ENCODE data around the gene CCDC138.

Gene CCDC138

DNA sequence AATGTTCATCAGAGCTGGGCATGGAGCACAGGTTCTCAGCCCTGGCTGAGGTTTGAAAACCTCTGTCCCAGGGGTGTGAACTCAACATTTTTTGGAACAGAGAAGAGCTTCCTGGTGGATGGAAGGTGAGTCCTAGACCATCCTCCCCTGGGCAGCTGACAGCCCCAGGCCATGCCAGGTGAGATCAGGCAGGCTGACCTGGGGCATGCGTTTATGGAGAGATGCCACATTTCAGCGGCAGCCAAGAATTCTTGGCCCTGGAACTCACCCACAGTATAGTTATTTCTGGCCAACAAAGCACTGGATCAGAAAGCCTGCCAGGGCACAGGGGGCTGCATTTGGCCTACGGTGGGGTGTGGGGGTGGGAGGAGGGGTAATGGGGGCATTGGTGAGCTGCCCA lies 118.6 kb downstream of the CCDC138 start:
- peaks cover 13% of the 10 kb centered on the region for H3K9me3 Mint-ChIP-seq
- peaks cover 38% of the 10 kb centered on the region for H3K36me3 Mint-ChIP-seq
- no peaks in the 10 kb centered on the region for H3K4me1 Mint-ChIP-seq
- no peaks in the 10 kb centered on the region for H3K27me3 Mint-ChIP-seq
- no peak overlapping the region for H3K27ac Mint-ChIP-seq
- H3K4me3 Mint-ChIP-seq, result no peak overlapping the region

DNA sequence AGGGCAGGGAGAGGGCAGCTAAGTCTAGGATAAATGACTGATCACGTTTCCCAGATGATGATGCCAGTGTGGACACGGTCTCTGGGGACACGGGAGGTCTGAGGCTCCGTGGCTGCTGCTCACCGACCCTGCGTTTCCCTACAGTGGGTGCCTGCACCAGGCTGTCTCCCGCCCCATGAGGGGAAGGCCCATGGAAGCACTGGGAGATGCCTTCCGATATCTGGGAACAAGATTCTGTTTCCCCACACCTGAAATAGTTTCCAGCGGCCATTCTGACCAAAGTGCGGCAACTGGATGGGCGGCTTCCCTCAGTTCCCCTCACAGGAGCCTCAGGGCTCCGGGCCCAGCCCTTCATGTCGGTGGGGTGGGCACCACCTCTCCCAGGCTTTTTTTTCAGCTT lies 119.3 kb downstream of the CCDC138 start:
- Mint-ChIP-seq H3K4me3 (no peak overlapping the region), H3K36me3 (peaks cover 32% of the 10 kb centered on the region), H3K27me3 (no peaks in the 10 kb centered on the region), H3K4me1 (no peaks in the 10 kb centered on the region), H3K27ac (no peak overlapping the region), H3K9me3 (peaks cover 13% of the 10 kb centered on the region)

DNA sequence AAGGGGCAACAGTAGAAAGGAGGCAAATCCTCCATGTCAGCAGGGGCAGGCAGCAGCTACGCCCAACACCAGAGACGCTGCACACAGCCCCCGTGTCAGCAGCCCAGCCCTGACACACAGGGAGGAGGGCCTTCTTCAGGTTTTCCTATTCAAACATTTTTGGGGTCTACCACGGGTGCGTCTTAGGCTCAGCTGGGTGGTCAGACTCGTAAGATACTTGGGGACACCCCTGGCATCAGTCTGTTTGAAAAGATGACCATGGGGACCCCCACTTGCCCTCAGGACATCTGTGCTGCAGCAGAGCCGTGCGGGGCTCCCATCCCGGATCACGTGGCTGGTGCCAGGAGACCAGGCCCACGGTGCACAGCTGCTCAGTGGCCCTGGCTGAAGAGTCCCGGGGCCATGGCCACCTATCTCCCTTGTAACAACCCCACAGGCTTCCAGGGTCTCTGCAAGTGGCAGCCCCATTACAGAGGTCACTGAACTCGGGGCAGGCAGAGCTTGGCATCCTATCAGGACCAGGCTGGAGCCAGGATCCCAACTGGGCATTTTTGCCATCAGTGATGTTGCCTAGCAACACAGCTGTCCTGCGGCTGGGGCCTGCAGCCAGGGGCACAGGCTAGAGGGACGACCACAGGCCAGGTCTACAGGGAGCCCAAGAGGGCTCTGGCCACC lies 120.0 kb downstream of the CCDC138 start:
- H3K27ac Mint-ChIP-seq, result no peak overlapping the region
- peaks cover 13% of the 10 kb centered on the region for H3K9me3 Mint-ChIP-seq
- H3K36me3 Mint-ChIP-seq, result peaks cover 26% of the 10 kb centered on the region
- no peaks in the 10 kb centered on the region for H3K4me1 Mint-ChIP-seq
- H3K4me3 Mint-ChIP-seq, result no peak overlapping the region
- H3K27me3 Mint-ChIP-seq, result no peaks in the 10 kb centered on the region

DNA sequence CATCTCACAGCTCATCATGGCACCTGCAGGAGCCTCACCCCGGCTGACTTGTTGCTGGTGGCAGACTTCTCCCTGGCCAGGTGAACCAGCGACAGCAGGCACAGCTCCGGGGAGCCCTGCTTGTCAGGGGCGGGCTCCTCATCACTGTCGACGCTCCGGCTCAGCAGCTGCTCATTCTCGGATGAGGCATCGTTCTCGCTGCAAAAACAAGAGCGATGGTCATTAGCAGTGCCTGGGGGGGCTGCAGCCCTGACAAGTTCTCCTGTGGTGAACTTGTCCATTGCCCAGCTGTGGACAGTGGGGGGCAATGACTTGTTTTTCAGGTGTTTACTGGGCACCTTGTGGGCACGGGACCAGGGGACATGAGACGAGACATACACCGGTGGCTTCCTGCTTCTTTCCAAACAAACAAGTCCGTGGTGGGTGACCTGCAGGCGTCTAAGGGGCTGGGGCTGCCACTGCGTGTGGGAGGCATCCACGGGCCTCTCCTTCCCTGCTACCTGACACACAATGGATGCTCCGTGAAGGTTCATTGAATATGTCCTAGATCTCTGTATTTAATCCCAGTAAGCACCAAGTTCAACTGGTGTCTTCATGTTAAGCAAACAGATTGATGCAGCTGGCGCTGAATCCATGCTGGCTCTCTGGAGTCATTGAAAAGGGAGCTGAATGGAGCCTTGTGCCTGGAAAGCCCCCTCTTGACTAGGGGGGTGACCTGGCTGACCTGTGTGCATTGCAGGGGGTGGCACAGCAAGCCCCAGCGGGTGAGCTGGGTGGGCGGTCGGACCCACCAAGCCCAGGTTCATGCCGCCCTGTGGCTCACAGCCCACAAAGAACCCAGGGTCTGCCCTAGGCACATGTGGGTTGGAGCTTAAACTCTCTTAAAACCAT lies 121.5 kb downstream of the CCDC138 start:
- H3K9me3 Mint-ChIP-seq, result peaks cover 5% of the 10 kb centered on the region
- no peaks in the 10 kb centered on the region for H3K4me1 Mint-ChIP-seq
- no peak overlapping the region for H3K27ac Mint-ChIP-seq
- peaks cover 17% of the 10 kb centered on the region for H3K36me3 Mint-ChIP-seq
- no peaks in the 10 kb centered on the region for H3K27me3 Mint-ChIP-seq
- H3K4me3 Mint-ChIP-seq, result no peak overlapping the region

DNA sequence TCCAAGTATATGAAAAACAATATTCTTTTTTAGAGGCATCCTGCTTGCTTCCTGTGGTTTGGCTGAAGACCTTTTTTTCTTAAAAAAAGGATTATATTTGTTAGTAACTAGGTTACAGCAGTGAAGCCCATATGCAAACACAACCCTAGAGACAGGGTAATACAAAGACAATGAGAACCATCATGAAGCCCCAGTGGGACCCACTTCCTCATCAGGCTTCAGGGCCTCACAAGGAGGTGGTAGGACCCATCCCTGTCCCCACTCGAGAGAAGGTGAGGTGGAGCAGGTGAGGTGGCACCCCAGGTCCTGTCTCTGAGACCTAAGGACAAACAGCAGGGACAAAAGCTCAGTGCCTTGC lies 122.1 kb downstream of the CCDC138 start:
- H3K27me3 Mint-ChIP-seq, result no peaks in the 10 kb centered on the region
- H3K4me3 Mint-ChIP-seq, result no peak overlapping the region
- H3K27ac Mint-ChIP-seq, result no peak overlapping the region
- H3K9me3 Mint-ChIP-seq, result no peaks in the 10 kb centered on the region
- no peaks in the 10 kb centered on the region for H3K4me1 Mint-ChIP-seq
- peaks cover 12% of the 10 kb centered on the region for H3K36me3 Mint-ChIP-seq

DNA sequence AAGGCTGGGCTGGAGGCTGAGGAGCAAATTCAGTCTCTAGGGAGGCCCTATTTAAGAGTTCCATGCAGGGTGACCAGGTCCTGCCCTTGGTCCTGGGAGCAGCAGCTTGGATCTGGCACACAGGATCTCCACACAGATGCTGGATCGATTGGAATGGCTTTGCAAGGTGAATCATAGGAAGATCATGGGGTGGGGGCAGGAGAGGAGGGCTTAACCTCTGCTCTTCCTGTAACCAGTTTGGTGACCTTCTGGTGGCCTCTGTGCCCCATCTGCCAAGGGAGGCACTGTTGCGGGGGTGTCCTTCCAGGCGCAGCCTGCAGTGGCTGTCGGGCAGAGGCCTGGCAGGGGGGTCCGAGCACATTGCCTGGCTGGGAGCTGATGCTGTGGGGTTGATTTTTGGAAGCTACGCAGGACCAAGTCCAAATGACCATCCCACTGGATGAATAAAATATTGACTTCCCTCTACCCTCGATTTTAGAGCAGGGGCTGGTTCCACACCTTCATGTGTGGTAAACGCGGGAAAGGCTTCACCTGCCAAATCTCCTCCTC lies 122.8 kb downstream of the CCDC138 start:
- Mint-ChIP-seq H3K4me1 (peaks cover under 1% of the 10 kb centered on the region), H3K4me3 (no peak overlapping the region), H3K27me3 (no peaks in the 10 kb centered on the region), H3K9me3 (no peaks in the 10 kb centered on the region), H3K36me3 (peaks cover 9% of the 10 kb centered on the region), H3K27ac (no peak overlapping the region)

DNA sequence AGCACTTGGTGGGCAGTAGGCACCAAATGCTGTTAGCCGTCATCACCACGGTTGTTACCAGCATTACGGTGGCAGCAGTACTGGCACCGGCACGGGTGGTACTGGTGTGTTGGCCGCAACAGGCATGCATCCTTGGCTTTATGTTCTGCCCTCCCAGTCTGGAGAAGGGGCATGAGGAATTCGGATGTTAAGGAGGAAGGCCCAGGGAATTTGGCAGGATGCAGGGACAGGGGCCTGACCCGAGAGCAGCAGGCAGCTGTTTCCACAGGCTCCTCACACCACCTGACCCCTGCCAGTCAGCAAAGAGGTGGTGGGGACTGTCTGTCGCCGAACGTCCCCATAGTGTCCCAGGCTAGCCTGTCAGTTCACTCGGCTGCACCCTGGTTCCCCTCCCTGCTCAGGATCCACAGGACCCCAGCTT lies 123.5 kb downstream of the CCDC138 start:
- Mint-ChIP-seq H3K9me3 (no peaks in the 10 kb centered on the region), H3K27me3 (no peaks in the 10 kb centered on the region), H3K4me3 (no peak overlapping the region), H3K4me1 (peaks cover 4% of the 10 kb centered on the region), H3K27ac (no peak overlapping the region), H3K36me3 (peaks cover 2% of the 10 kb centered on the region)

DNA sequence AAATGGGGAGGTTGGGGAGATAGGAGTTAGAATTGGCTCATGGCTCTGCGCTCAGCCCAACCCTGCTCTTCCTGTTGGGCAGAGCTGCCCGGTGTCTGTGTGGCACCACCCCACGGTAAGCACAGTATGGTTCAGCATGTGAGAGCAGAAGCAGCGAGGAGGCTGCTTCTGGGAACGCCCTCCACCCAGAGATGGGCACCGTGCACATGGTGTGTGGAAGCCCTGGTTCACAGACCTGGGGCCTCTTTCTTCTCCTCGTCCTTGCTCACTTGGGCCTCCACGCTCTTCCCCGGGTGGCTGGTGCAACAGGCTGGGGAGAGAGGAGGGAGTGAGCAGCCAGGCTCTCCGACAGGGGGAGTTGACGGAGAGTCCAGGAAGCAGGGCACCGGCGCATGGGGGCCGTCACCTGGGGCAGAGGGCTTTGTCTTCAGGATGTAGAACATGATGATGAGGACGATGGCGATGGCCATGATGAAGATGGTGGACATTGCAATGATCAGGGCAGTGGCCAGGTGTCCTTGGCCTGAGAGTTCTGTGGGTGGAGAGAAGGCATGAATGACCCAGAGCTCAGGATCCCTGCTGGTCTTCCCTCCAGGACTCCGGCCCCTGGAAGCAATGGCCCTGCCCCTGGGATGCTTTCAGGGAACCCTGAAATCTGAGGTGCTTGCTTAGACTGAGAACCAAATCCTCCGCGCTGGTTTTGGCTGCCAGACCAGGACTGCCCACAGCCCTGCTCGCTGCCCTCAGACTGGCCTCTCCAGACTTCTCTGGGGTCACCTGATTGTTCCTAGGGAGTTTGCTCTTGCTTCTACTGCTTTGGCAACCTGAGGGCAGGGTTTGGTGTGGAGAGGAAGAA lies 124.2 kb downstream of the CCDC138 start:
- no peak overlapping the region for H3K4me3 Mint-ChIP-seq
- no peaks in the 10 kb centered on the region for H3K27me3 Mint-ChIP-seq
- H3K4me1 Mint-ChIP-seq, result peaks cover 4% of the 10 kb centered on the region
- no peaks in the 10 kb centered on the region for H3K9me3 Mint-ChIP-seq
- H3K36me3 Mint-ChIP-seq, result no peaks in the 10 kb centered on the region
- H3K27ac Mint-ChIP-seq, result no peak overlapping the region

DNA sequence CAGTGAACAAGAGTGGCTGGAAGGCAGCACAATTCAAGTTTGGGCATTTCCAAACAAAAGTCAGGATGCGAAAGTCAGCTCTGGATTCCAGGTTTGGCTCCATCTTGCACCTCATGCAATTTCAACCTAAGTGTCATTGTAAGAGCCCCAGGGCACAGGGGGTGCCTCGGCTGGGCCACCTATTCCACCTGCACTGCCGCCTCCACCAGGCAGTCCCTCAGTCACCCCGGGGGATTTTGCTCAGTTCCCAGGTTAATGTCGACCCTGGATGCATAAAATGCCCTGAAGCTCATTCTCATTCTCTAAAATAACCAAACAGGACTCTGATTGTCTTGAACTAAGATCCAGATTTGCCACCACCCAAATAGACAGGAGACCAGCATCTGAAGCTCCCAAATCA lies 124.8 kb downstream of the CCDC138 start:
- no peaks in the 10 kb centered on the region for H3K9me3 Mint-ChIP-seq
- no peaks in the 10 kb centered on the region for H3K36me3 Mint-ChIP-seq
- H3K27ac Mint-ChIP-seq, result no peak overlapping the region

DNA sequence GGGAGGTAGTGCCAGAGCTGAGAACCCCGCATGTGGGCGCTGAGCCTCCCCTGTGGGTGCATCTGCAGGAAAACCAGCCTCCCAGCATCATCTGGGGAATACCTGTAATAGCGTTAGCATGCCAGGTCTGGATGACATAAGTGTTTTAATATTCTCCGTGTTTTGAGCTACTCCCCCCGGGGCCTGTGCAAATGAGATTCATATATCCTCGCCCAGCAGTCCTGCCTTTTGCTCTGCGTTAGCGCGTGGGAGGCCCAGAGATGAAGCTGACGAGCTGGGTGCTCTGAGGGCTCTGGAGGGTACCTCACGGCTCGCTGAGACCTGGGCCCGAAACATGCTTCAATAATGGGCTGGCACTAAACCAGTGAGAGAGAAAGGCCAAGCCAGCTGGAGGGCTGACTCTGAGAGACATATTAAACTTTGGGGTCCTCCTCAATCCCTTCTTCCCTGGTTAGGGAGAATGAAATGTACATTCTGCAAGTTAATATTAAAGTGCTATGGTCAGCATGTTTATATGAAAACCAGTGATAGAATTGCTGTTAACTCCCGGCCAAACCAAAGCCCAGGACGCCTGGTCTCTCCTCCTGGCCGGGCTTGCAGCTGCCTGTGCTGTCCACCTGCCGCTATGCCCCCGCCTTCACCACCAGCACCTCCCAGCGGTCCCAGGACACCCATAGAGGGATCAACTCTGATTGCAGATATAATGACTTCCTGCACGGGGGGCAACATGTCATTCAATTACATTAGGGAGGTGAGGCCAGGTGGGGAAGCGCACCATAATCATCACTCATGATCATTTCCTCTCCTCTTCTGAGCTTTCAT lies 125.4 kb downstream of the CCDC138 start:
- peaks cover 7% of the 10 kb centered on the region for H3K4me1 Mint-ChIP-seq
- no peak overlapping the region for H3K27ac Mint-ChIP-seq
- no peak overlapping the region for H3K4me3 Mint-ChIP-seq
- no peaks in the 10 kb centered on the region for H3K36me3 Mint-ChIP-seq
- H3K27me3 Mint-ChIP-seq, result no peaks in the 10 kb centered on the region
- no peaks in the 10 kb centered on the region for H3K9me3 Mint-ChIP-seq

More for the DNA sequence above, 124.8 kb downstream of the CCDC138 start:
- Mint-ChIP-seq H3K4me1 (peaks cover 4% of the 10 kb centered on the region), H3K27me3 (no peaks in the 10 kb centered on the region), H3K4me3 (no peak overlapping the region)

DNA sequence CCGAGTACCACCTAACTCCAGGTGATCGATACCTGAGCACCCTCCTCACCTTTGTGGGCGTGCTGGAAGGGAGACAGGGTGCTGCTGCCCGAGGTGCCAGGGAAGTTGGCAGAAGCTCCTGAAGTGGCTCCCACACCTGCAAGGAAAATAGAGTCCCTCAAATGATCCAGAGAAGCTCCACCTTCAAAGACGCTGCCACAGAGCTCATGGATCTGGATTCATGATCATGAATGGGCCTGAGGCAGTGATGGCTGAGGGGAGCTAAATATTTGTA lies 126.0 kb downstream of the CCDC138 start:
- Mint-ChIP-seq H3K9me3 (no peaks in the 10 kb centered on the region), H3K27ac (no peak overlapping the region), H3K27me3 (no peaks in the 10 kb centered on the region), H3K36me3 (no peaks in the 10 kb centered on the region), H3K4me1 (peaks cover 12% of the 10 kb centered on the region), H3K4me3 (no peak overlapping the region)

DNA sequence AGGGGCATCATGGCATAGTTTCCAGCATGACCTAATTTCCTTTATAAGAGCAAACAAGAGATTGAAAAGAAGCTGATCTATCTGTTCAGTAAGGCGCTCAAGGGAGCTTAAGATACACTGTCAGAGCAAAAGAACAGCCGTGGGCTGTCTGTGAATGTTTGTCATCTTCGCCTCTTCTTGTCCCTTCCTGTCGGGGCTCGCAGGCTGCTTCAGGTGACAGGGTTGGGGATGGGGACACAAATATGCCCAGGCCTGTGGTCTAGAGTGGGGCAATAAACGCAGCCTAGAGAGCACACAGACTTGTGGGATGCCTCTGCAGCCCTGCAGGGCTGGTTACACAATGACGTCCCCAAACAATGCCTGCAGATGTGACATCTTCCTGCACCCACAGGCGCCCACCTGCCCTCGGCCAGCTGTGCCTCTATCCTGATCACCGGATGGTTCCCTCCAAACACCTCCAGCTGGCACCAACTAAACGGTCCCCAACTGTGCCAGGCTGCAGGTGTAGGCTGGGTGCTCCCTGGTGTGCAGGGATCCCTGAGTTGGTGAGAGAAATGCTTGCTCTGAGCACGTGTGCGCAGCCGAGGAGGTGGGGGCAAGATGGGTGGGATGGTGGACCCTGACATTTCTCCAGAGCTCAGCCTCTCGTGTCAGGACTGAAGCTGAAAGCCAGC lies 129.7 kb downstream of the CCDC138 start:
- Mint-ChIP-seq H3K27ac (no peak overlapping the region), H3K9me3 (no peaks in the 10 kb centered on the region), H3K36me3 (peaks cover 6% of the 10 kb centered on the region), H3K4me3 (no peak overlapping the region), H3K27me3 (no peaks in the 10 kb centered on the region), H3K4me1 (peaks cover 12% of the 10 kb centered on the region)

DNA sequence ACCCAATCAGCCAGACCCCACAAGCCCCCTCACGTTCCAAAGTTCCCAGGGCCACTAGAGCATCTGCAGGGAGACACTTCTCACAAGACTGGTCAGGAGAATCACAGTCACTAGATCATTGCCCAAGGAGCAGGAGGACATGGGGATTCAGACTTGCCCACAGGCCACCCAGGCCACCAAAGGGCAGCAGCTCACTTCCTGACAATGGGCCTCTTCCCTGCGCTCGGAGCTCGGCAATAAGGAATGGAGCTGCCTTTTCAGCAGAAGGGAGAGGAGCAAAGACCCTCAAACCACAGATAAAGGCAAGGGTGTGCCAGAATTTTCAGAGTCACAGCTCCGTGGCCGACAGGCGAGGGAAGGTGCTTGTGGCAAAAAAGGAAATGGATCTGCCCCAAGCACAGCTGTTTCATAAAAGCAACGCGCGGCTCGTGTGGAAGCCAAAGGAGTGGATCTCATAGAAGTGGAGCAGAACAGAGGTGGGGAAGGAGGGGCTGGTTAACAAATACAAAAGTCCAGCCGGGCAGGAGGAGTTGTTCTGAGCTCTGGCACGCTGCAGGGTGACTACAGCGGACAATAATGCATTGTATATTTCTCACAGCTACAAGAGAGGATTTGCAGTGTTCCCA lies 130.3 kb downstream of the CCDC138 start:
- Mint-ChIP-seq H3K4me3 (no peak overlapping the region), H3K9me3 (no peaks in the 10 kb centered on the region), H3K4me1 (peaks cover 12% of the 10 kb centered on the region), H3K27me3 (no peaks in the 10 kb centered on the region), H3K27ac (no peak overlapping the region), H3K36me3 (peaks cover 6% of the 10 kb centered on the region)

DNA sequence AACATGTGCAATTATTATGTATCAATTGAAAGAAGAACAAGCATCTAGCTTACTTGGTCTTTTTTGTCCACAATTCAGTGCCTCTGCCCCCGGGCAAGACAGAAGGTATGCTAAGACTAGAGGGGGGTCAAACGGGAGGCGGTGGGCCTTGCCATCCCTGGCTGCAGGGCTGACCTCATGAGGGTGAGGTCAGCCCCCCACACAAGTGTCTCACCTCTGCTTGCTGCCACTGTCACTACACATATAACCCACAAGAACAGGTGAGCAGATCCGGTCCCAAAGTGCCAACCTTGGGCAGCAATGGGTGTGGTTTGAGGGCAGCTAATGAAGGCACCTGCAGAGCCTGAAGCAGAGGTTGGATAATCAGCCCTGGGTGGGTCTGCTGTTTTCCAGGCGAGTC lies 131.0 kb downstream of the CCDC138 start:
- Mint-ChIP-seq H3K27ac (no peak overlapping the region), H3K9me3 (no peaks in the 10 kb centered on the region), H3K4me1 (peaks cover 12% of the 10 kb centered on the region), H3K36me3 (peaks cover 8% of the 10 kb centered on the region), H3K4me3 (no peak overlapping the region), H3K27me3 (no peaks in the 10 kb centered on the region)

Data from activated naive CD4-positive, alpha-beta T cell treated with anti-CD3 and anti-CD28 coated beads, Interleukin-2, amount 50 U/mL, for 24 hours (primary cell).